ENCODE data around the gene KLHL15.
"Not testable (repeated sequence)": the region's sequence is repeated elsewhere in the genome, so short reads cannot be mapped to it uniquely, and the experiment has no call there.

KLHL15 gene

DNA sequence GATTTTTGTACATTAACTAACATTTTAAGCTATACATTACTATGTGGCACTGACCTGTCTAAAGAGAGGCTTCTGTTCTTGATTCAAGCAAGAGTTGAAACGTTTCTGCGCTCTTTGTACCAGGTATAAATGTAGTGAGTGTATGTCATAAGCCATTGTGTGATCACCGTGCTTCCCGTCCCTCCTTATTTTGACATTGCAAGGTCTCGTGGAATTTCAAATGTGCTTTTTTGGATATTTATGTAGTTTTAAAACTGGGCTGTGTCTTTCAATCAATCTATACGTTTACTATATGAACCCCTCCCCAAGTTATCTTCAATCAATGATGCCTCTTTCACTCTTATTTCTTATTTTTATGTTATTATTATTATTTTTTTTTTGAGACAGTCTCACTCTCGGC, at the start of gene KLHL15:
TSS of gene KLHL15 (minus strand) at position 101 of the 400 bp plus-strand sequence. CDS start 20,493 bp downstream, outside the sequence.
- no peak for FAIRE-seq

GRCh38 chrX:24069877-24070276, 42.9 kb upstream of the KLHL15 start:
- no peak for FAIRE-seq

DNA sequence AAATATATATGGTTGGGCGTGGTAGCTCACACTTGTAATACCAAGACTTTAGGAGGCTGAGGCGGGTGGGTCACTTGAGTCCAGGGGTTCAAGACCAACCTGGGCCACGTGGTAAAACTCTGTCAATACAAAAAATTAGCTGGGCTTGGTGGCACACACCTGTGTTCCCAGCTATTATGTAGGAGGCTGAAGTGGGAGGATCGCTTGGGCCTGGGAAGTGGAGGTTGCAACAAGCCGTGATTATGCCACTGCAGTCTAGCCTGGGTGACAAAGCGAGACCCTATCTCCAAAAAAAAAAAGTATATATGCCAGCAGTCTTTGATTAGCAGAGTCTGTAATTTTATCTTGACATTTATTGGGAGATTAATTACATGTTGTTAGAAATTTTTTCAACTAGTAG, 36.5 kb upstream of the KLHL15 start:
- FAIRE-seq, result no peak

DNA sequence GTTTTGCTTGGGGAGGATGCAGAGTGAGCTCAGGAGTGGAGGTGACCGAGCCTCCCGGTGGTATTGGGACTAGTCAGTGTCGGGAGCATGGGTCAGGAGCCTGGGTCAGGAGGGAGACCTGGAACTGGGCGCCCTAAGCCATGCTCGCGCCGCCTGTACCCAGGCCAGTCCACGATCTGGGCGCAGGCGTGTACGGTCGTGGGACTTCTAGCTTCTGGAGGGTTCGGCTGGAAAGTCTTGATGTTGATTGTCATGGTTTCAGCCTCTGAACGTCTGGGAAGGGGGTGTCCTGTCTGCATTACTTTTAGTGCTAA, 28.0 kb upstream of the KLHL15 start:
- FAIRE-seq, result no peak

- FAIRE-seq, result no peak
Observed at GRCh38 chrX:24054182-24055042, 27.4 kb upstream of the KLHL15 start, which contains the start of gene EIF2S3. Gene EIF2S3, plus strand, starts transcription at chrX:24054956. Its CDS starts 13 bp downstream, at chrX:24054969.

DNA sequence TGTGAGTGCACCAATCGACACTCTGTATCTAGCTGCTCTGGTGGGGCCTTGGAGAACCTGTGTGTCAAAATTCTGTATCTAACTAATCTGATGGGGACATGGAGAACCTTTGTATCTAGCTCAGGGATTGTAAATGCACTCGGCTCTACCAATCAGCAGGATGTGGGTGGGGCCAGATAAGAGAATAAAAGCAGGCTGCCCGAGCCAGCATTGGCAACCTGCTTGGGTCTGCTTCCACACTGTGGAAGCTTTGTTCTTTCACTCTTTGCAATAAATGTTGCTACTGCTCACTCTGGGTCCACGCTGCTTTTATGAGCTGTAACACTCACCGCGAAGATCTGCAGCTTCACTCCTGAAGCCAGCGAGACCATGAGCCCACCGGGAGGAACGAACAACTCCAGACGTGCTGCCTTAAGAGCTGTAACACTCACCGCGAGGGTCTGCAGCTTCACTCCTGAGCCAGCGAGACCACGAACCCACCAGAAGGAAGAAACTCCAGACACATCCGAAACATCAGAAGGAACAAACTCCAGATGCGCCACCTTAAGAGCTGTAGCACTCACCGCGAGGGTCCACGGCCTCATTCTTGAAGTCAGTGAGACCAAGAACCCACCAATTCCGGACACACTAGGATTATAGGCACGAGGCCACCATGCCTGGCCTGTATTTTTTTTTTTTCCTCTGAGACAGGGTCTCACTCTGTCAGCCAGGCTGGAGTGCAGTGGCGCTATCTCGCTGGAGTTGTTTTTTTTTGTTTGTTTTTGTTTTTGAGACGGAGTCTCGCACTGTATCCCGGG, 23.7 kb upstream of the KLHL15 start:
- not testable (repeated sequence) for FAIRE-seq

- not testable (repeated sequence) for FAIRE-seq
Observed at GRCh38 chrX:24049643-24050042, 22.7 kb upstream of the KLHL15 start.

GRCh38 chrX:24046060-24046459, 19.1 kb upstream of the KLHL15 start:
- FAIRE-seq, result peak; percentile 95

- FAIRE-seq, result no peak
Observed at GRCh38 chrX:24037729-24038128, 10.7 kb upstream of the KLHL15 start.

GRCh38 chrX:24034485-24034884, 7.5 kb upstream of the KLHL15 start:
- no peak for FAIRE-seq

DNA sequence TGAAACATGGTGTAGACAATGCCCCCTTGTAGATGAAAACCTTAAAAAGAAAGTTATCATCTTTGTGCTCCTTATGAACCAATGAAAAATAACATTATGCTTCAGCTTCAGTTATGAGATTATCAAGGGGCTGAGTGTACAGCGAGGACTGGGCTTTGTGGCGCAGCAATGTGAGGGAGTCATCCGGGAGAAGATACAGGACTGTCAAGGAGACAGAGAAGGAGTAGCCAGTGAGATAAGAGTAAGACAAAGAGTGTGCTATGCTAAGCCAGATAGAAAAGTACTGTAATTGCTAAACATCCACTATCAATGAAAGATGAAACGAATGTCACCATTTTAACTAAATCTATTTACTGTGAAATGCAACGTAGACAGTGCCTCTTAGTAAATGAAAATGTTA, 3.6 kb upstream of the KLHL15 start:
- no peak for FAIRE-seq

DNA sequence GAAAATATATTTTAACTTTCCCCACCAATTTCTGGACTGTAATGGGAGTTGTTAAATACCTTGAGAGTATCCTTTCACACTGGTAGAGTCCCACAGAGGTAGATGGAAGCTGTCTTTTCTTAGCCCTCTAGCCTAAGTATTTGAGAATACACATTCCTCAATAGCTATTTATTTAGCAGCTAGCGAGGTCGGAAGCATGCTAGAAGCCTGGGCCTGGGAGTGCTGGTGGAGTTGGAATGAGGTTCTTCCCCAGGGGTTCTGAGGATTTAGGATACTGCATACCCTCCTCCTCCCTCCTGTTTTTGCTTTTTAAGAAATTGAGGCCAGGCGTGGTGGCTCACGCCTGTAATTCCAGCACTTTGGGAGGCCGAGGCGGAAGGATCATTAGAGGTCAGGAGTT, 999 bp upstream of the KLHL15 start:
- FAIRE-seq, result no peak

DNA sequence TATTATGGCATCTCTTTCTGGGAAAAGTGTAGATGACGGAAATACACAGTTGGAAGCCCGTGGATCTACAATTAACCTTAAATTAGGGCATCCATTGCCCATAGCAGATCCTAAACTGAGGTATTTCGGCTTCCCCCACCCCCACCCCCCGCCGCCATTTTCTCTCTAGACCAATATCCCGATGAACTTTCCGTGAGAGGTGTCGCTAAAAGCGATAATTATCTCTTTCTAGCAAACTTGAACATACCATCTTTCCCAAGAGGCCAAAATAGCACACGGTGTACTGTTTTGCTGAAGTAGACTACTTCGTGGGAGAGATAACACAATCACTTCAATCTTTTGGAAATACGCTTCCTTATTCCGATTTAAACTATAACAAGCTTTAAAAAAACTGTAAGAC, 554 bp downstream of the KLHL15 start:
- no peak for FAIRE-seq

GRCh38 chrX:24025741-24026403, 1.1 kb downstream of the KLHL15 start:
- no peak for FAIRE-seq

DNA sequence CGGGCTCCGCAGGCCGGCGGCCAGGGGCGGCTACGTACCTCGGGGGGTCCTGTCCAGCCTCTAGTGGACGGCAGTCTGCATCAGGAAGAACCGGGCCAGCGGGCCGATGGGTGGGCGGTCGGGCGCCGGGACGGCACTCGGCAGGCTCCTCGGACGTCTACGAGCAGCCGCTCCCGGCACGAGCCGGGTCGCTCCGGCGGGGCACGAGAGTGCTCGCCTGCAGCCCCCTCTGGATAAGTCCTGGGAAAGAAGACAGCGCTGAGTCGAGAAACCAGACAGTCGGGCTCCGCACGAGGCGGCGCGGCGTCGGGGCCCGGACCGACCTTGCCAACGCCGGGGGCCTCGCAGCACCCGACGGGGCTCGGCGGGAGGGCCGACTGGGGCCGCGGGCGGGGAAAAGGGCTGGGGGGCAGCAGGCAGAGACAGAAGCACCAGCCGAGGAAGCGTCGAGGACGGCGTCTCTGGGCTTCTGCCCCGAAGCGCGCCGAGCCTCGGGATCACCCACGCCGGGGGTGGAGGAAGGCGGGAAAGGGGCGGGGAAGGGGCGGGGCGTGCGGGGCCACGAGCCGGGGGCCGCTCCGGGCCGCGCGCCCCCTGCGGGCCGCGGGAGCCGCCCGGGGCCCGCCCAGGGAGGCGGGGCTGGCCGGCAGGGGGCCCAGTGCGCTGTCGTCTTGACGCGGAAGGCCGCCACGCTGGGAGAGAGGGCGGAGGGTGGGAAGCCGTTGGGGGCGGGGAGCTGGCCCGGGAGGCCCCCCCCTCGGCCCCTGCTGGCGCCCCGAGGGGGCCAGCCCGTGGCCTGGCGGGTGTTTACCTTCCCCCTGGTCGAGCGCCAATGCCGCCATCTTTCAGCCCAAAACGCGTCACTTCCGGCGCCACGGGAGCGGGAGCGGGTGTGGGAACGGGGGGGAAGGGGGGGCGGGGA, 1.9 kb downstream of the KLHL15 start:
- no peak for FAIRE-seq

DNA sequence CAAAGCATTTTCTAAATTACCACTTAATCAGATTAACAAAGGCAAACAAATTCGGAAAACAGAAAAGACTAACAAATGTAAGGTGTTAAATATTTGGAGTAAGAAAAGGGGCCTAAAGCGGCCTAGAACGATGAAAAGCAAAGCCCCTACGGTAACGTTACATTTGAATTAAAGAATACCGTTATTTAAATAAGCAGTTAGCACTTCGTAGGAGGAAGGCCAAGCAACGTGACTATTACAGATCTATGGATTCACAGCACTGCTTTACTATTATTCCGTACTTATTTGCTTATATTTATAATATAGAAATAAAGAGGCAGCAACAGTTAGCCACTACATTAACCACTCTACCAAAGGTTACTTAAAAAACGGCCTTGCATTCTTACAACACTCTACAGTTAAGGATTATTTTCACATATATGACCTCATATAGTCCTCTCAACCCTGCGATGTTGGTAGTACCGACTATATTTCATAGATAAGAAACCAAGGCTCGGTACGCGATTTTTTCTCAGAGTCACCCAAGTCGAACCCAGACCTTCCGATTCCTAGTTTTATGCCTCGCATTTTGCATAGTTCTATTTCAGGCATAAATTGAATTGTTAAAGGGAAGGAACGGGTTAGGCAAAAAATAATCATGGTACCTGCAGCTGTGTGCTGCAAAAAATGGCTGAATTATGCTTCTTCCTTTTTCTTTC, 2.9 kb downstream of the KLHL15 start:
- no peak for FAIRE-seq

DNA sequence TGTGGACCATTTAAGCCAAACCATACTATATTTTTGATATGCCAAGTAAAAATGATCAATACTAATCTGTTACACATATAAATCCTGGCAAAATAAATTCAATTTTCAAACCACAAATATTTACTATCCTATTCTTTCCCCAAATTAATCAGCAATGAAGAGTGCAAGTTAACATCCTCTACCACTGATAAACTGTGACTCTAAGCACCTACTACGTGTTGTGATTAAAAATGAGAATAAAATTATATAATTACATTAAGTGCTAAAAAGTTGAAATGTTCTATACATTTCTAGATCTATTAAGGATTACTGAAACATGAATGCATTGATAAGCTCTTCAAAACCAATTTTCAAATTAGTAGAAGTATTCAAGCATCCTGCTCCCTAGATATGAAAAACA, 3.4 kb downstream of the KLHL15 start:
- FAIRE-seq, result no peak

DNA sequence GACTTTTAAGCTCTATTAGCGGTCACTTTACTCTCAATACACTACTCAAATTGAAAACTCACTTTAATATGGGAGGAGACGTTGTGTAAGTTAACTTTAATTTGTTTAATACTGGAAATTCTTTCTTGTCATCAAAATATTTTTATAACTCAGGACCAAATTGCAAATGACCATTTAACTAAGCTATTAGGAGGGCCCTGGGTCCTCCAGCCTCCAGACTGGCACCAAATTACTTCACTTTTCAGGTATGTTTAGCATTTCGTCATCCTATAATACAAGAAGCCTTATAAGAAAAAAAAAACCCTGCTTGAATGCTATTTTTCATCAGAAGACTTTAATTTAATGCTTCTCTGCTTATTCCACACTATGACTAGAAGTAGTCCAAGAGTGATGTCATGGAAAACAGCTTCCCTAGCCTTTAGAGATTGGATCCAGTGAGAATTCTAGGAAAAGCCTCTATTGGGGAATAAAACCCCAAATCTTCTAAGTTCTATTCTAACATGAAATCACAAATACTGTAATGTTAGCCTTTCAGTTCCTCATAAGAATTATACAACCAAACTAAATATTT, 6.6 kb downstream of the KLHL15 start:
- FAIRE-seq, result no peak

DNA sequence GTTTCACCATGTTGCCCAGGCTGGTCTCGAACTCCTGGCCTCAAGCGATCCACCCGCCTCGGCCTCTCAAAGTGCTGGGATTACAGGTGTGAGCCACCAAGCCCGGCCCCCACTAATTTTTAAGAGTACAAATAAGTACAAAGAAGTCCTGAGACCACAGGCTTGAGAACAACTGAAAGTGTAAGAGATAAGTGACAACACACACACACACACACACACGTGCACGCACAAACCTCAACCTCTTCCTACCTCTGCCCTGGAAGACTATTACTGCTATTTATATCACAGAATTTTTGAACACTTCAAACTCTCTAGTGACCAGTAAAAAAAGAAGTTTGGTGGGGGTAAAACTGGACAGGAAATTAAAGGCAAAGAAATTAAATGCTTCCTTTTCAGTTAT, 7.5 kb downstream of the KLHL15 start:
- FAIRE-seq, result no peak

- no peak for FAIRE-seq
Observed at GRCh38 chrX:24018809-24019208, 8.2 kb downstream of the KLHL15 start.

DNA sequence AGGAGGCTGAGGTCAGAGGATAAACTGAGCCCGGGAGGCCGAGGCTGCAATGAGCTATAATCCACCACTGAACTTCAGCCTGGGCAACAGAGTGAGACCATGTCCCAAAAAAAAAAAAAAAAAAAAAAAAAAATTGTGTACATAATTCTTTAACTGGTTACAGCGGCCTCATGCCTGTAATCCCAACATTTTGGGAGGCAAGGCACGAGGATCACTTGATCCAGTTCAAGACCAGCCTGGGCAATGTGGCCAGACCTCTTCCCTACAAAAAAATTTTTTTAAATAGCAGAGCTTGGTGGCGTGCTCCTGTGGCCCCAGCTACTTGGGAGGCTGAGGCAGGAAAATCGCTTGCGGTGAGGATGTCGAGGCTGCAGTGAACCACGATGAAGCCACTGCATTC, 9.3 kb downstream of the KLHL15 start:
- no peak for FAIRE-seq
